GM12892 (cell line): Measurements from ENCODE around the gene ELK4.
A peak's percentile ranks its signal among the peaks of the same experiment; 100 is the strongest.
"Not testable (repeated sequence)": the region's sequence is repeated elsewhere in the genome, so short reads cannot be mapped to it uniquely, and the experiment has no call there.

ENCODE experiments used
- DNase-seq: peaks from one replicate; pipeline ENCODE4 v3.0.0; 2011; ENCODE audit not compliant: insufficient read length
- FAIRE-seq: peaks from 2 replicates; lab custom pipeline; 2011; peaks lifted over from hg19 to GRCh38; lab: Jason Lieb, UNC
- POLR2A ChIP-seq: IDR thresholded peaks from 2 replicates; pipeline ENCODE4 v1.6.1; 2011; ENCODE audit warnings: low read depth, low read length, control low read depth
- POLR2AphosphoS5 ChIP-seq: IDR thresholded peaks from 2 replicates; pipeline ENCODE4 v1.6.1; 2011; ENCODE audit warnings: low read depth, low read length, control low read depth
- TAF1 ChIP-seq: IDR thresholded peaks from 2 replicates; pipeline ENCODE4 v1.6.1; 2011; ENCODE audit warnings: low read depth, mild to moderate bottlenecking, control low read depth, low read length, borderline replicate concordance

ELK4 gene

DNA sequence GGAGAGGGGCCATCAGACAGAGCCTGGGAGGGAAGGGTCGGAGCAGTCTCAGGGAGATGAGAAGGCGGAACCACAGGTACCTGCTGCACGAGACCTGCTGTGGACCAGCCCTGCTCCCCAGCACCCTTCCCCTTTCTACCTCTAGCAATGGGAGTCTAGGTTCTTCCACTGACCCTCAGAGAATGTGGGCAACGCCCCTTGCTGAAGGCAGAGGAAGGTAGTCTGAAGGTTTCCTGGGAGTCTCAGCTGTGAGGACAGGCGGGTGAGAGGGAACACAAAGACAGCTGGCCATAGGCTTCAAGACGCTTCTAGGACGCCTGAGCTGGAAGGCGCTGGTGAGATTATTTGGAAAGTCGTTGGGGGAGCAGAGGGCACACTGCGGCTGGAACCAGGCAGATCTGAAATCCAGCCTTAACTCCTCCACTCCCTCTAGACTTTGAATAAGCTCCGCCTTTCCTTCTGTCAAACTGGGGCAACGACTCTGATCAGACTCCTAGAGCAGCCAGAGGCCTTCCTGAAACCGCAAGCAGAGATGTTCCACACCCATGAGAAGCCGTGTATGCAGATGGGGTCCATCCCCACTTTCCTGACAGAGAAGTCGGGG, 30.4 kb upstream of the ELK4 start:
- FAIRE-seq: no peak
- TF ChIP-seq POLR2A (no peak), TAF1 (no peak), POLR2AphosphoS5 (no peak)
- DNase-seq: no peak

DNA sequence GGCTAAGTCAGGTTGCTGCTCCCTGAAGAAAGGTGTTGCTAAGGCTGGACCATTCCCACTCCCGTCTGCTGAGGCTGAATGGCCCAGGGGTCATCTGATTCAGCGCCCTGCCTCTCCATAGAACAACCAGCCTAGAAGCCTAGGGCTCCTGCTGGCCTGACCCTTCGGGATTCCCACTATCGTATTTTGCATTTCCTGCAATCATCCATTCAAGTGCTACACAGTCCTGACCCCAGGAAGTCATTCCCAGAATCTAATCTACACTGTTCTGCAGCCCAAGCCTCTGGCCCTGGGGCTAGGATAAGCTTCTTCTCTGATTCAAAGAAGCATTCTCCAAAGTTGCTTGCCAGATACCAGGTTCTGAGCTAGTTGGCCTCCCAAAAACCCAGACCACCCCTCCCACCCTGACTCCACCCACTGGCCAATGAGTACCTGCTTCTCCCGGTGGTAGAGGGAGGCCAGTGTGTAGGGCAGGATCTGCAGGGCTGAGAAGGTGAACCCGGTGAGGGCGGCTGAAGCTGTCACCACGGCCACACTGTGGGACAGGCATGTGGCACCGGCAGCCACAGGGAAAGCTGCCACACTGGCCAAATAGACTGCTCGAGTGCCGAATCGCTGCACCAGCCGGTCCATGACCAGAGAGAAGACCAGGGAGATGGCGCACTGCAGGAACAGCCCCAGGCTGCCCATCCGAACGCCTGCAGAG, 29.8 kb upstream of the ELK4 start:
- DNase-seq: no peak
- TF ChIP-seq POLR2AphosphoS5 (no peak), POLR2A (no peak), TAF1 (no peak)
- FAIRE-seq: no peak

DNA sequence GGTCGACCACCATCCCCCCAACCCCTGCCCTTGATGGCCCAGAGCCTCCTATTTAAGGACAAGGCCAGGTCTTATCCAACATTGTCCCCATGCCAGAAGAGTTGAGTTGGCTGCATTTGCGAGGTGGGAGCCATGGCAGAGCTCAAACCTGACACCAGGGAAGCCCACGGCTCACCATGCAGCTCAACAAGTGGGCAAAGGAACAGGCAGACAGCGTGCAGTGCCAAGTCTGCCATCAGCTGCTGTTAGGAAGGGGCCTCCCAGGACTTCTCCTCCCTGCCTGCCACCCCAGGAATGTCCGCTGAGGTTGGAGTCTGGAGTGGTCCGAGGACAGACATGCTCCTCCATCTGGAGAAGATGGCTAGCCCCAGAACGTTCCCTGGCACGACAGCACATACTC, 28.6 kb upstream of the ELK4 start:
- no peak for TF ChIP-seq TAF1
- TF ChIP-seq POLR2A: no peak
- no peak for TF ChIP-seq POLR2AphosphoS5
- DNase-seq (no peak), FAIRE-seq (no peak)

DNA sequence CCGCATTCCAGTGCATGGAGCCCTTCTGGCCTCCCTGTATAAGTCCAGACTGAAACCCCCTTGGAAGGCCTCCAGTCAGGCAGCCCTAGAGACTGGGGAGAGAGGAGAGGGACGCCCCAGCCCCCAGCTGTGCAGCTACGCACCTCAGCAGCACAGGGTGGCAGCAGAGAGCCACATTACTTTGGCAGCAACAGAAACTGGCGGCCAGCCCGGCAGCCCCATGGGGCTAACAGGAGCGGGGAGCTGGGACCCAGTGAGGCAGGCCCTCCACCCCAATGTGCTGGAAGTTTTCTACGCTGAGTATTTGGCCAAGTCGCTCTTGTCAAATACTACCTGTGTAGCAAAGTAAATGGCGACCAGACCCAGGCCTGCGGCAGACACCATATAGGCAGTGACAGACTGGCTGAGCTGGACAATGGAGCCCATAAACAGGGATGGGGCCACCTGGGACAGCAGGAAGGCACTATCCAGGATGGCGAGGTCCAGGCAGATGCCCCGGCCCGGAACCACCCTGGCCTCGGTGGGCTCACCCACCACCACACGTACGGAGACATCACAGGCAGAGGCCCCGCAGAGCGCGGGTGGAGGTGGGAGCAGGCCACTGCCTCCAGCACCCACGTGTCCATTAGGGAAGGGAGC, 27.3 kb upstream of the ELK4 start:
- DNase-seq (peak; percentile 89), FAIRE-seq (peak; percentile 82)
- TF ChIP-seq POLR2AphosphoS5: no peak
- no peak for TF ChIP-seq POLR2A
- no peak for TF ChIP-seq TAF1

DNA sequence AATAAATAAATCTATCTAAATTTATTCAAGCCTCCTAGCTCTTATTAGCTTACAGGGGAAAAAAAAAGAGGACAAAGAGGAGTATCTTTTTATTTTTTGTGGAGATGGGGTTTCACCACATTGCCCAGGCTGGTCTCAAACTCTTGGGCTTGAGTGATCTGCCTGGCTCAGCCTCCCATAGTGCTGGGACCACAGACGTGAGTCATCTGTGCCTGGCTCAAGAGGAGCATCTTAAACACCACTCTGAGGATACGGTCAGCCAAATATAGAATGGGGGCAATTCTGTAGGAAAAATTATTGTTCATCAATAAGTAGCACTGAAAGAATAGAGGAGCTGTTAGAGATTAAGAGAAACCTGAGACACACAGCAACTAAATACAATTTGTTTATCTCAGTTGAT, 24.4 kb upstream of the ELK4 start:
- DNase-seq (no peak), FAIRE-seq (no peak)
- TF ChIP-seq POLR2AphosphoS5 (no peak), POLR2A (no peak), TAF1 (no peak)

DNA sequence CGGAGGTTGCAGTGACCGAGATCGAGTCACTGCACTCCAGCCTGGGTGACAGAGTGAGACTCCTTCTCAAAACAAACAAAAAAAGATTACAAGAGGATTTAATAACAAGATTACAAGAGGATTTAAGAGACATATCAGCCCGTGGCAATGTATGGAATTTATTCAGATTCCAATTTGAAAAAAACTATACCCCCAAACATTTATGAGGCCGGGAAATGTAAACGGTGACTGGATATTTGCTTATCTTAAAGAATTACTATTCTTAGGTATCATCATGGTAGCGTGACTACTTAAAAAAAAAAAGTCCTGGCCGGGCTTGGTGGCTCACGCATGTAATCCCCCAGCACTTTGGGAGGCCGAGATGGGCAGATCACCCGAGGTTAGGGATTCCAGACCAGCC, 21.2 kb upstream of the ELK4 start:
- no peak for TF ChIP-seq POLR2A
- TF ChIP-seq TAF1: no peak

DNA sequence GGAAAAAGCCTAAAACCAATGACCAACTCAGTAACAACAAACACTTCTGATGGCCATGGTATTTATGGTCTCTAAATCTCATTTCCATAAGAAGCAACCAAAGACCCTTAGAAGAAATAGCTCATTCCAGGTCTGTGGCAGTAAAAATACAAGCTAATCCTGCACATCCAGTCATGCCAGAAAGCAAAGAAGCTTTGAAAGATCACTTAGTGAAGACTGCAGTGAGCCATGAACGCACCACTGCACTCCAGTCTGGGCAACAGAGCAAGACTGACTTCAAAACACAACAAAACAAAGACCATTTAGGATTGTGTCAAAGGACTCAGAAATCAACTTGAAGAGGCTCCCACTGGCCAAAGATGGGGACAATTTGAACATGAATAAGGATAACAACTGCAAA, 18.4 kb upstream of the ELK4 start:
- DNase-seq (no peak), FAIRE-seq (no peak)
- TF ChIP-seq POLR2A (no peak), TAF1 (no peak), POLR2AphosphoS5 (no peak)

More for the DNA sequence above, 21.2 kb upstream of the ELK4 start:
- DNase-seq (no peak), FAIRE-seq (no peak)

DNA sequence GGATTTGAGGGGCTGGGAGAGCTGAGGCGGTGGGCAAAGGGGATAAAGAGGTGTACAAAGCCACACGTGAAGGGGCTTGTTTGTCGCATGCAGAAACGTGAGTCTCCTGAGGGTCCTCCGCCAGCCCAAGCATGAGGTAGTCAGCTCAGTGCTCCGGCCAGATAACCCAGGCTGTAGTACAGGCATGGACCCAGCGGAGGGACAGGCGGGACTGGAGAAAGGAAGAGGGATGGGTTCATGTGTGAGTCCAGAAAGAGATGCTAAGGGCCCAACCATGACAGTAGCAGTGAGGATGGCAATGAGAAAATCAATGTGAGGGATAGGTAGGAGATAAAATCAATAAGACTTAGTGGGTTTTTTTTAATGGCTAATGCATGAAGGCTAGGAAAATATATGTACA, 13.7 kb upstream of the ELK4 start:
- FAIRE-seq (no peak), DNase-seq (no peak)

DNA sequence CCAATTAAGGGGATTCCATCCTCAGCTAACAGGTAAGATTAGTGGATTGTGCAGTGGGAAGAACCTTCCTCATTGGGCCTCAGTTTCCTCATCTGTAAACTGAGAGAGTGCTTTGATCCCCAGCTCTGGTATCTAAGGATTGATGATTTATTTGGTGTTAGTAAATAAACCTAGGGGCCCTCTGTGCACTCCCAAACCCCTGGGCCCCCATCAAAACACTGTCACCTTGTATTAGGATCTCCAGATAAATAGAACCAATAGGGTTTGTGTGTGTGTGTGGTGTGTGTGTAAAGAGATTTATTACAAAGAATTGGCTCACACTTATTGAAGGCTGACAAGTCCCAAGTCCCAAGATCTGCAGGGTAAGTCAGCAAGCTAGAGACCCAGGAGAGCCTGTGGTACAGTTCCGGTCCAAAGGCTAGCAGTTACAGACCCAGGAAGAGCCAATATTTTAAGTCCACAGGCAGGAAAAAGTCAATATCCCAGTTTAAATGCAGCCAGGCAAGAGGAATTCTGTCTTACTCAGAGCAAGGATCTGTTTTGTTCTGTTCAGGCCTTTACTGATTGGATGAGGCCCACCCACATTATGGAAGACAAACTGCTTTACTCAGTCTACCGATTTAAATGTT, 11.0 kb upstream of the ELK4 start:
- FAIRE-seq (no peak), DNase-seq (no peak)
- no peak for TF ChIP-seq TAF1
- no peak for TF ChIP-seq POLR2AphosphoS5
- TF ChIP-seq POLR2A: no peak

More for the DNA sequence above, 13.7 kb upstream of the ELK4 start:
- no peak for TF ChIP-seq TAF1
- no peak for TF ChIP-seq POLR2A
- no peak for TF ChIP-seq POLR2AphosphoS5

DNA sequence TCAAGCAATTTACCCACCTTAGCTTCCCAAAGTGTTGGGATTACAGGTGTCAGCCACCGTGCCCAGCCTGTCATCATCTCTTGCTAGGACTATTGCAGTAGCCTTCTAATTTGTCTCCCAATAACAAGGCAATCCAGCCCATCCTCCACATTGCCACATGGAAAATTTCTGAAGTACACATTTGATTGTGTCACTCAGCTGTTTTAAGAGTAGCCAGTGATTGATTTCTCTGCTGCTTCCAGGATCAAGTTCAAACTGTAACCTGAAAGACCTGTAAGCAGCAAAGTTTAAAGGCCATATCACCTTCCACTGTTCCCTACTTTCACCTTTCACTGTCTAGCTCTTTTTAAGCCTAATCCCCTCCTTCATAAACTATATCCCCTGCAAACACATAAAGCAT, 7.8 kb upstream of the ELK4 start:
- TF ChIP-seq TAF1 (no peak), POLR2AphosphoS5 (no peak), POLR2A (no peak)
- DNase-seq (no peak), FAIRE-seq (no peak)

DNA sequence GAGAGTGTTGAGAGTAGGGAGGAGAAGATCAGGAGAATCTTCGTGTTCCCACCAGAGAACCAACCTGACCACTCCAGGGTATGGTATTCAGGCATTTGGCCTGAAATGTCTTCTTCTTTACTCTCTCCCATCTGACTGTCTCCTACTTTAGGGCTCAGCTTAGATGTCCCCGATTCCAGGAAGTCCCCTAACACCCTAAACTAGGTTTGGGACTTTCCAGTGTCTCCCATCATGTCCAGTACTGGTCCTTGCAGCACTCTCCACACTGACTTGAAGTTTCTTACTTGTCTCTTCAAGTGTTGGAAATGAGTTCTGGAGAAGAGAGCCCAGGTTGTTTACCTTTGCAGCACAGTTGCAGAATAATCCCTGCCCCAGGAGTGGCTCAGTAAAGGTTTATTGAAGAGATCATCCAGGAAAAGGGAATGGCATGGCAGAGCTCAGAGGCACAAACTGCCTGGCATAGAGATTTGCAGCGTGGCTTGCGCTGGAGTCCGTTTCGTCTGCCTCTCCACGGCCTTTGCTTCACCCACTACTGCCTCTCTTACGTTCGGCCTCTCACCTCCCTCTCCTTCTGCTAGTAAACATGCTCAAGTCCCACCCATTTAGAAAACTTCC, 6.2 kb upstream of the ELK4 start:
- no peak for DNase-seq
- no peak for FAIRE-seq
- TF ChIP-seq TAF1: no peak
- no peak for TF ChIP-seq POLR2AphosphoS5
- TF ChIP-seq POLR2A: no peak

DNA sequence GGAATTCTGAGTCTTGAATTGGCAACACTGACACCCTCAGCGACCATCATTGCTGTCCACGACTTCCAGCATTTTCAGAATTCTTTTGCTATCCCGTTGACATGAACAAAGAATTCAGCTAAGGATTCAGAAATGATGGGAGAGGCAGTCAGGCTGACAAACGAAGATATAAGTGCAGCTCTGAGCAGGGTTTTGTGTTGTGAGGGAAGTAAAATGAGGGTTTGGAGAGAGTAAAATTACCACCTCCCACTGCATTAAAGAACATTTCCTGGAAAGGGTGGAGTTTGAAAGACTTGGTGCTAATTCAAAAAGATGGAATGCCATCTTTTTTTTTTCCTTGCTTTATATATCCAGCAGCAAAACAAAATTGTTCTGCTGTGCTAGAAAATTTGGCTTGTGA, 4.9 kb upstream of the ELK4 start:
- DNase-seq (no peak), FAIRE-seq (no peak)
- TF ChIP-seq POLR2A (no peak), TAF1 (no peak), POLR2AphosphoS5 (no peak)

DNA sequence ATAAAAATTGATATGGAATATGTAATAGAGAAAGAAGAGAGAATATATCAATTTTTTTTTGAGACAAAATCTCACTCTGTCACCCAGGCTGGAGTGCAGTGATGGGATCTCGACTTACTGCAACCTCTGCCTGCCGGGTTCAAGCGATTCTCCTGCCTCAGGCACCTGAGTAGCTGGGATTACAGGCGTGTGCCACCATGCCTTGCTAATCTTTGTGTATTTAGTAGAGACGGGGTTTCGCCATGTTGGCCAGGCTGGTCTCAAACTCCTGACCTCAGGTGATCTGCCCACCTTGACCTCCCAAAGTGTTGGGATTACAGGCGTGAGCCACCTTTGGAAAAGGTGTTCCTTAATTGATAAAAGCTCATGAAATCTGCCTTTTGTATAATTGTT, 4.3 kb upstream of the ELK4 start:
- FAIRE-seq, DNase-seq: not testable (repeated sequence)
